Retinal pigment epithelial cell (primary cell): ENCODE results near the gene CDHR3.
"Not testable (repeated sequence)": the region's sequence is repeated elsewhere in the genome, so short reads cannot be mapped to it uniquely, and the experiment has no call there.

Experiments
- DNase-seq: peaks from one replicate; pipeline ENCODE4 v3.0.0-alpha.2; 2010; ENCODE audit warnings: low read depth
- H3K4me3 ChIP-seq: 2 replicates; pipeline ENCODE4 v1.5.1; 2011; ENCODE audit warnings: mild to moderate bottlenecking, low read length, control low read depth, moderate library complexity
- TF ChIP-seq, protein P1 (sequence below): conservative IDR thresholded peaks from 2 replicates; pipeline ENCODE4 v1.5.1; 2011; ENCODE audit warnings: low read depth, low read length, control low read depth, inconsistent platforms

Gene CDHR3

DNA sequence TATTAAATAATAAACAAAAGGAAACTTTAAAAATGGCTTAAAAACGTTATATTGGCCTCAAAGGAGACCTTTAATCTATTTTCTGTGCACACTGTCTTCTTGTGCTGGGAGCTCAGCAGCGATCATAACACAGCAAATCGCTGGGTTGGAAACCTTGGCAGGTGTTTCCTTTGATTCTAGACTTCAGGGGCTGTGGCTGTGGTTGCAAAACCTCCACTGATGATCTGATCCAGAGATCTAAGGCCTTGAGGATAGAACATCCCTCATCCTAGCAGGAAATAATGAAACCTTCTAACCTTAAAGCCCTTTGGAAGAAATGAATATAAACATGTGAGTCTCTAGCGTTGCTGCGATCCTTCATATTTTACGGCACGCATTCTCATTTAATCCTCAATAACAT is 29.8 kb downstream of the CDHR3 start:
- no peak overlapping the region for H3K4me3 ChIP-seq
- DNase-seq: no peak
- TF ChIP-seq, protein P1, sequence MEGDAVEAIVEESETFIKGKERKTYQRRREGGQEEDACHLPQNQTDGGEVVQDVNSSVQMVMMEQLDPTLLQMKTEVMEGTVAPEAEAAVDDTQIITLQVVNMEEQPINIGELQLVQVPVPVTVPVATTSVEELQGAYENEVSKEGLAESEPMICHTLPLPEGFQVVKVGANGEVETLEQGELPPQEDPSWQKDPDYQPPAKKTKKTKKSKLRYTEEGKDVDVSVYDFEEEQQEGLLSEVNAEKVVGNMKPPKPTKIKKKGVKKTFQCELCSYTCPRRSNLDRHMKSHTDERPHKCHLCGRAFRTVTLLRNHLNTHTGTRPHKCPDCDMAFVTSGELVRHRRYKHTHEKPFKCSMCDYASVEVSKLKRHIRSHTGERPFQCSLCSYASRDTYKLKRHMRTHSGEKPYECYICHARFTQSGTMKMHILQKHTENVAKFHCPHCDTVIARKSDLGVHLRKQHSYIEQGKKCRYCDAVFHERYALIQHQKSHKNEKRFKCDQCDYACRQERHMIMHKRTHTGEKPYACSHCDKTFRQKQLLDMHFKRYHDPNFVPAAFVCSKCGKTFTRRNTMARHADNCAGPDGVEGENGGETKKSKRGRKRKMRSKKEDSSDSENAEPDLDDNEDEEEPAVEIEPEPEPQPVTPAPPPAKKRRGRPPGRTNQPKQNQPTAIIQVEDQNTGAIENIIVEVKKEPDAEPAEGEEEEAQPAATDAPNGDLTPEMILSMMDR: no peak

DNA sequence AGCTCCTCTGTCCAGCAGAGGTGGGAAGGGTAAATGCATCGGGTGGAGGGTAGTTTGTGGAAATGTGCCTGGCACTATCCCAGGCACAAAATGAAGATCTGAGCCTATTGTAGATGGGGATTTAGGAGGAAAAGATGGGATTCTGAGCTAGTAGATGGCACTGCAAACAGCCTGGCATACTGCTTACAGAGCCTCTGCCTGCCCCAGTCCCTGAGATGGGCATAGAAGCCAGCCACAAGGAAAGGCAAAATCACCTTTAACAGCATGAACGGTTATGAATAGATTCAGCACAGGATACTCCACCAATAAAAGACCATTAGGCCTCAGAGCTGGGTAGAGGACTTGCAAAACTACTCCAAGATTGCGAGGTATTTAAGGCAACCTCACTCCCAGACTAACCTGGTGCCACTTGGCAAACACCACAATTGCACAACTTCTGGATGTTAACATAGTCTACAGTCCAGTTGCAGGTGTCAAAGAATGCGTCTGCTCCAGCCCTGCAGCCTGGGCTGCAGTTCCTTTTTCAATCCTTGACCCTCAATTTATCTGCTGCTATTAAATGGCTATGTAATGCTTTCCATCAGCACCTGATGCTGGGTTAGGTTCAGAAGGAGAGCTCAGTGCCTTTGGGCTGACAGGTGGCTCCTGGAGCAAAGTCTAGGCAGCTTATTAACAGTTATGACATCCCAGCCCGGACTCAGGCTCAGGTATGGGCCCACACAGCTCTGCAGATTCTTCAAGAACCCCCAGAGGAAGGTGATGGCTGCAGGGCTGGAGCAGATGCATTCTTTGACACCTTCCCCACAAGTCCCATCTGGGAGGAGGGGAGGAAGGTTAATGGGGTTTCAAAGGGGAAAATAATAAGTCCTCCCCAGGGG is 34.0 kb downstream of the CDHR3 start:
- no peak for DNase-seq
- TF ChIP-seq, protein P1: no peak
- no peak overlapping the region for H3K4me3 ChIP-seq

DNA sequence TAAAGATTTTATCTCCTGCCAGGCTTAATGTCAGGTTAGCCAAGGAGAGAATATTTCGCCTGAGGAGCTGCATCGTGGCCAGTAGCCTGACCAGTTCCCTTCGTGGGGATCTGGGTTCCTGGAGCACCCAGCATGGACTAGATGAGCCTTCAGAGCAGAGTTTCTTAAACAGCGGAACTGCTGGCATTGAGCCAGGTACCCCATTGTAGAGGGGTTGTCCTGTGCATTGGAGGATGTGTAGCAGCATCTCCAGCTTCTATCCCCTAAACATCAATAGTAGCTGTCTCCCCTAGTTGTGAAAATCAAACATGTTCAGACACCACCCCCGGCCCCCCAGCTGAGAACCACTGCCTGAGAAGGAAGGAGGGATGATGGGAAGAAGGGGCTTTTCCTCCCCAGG is 36.2 kb downstream of the CDHR3 start:
- no peak overlapping the region for H3K4me3 ChIP-seq
- TF ChIP-seq, protein P1: no peak
- no peak for DNase-seq

DNA sequence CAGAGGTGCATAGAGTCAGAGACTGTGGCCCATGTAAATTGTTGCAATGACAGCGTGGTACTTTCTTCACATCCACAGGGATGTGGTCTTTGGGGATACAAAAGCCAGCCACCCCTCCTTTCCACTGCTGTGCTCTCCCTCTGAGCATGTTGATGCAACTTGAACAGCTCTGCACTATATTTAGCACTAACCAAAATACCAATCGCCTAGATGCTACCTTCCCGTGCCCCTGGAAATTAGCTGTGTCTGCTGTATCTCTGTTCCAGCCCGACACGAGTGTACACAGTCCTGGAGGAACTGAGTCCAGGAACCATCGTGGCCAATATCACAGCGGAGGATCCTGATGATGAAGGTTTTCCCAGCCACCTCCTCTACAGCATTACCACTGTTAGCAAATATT is 38.1 kb downstream of the CDHR3 start:
- no peak for DNase-seq
- TF ChIP-seq, protein P1: no peak
- no peak overlapping the region for H3K4me3 ChIP-seq

DNA sequence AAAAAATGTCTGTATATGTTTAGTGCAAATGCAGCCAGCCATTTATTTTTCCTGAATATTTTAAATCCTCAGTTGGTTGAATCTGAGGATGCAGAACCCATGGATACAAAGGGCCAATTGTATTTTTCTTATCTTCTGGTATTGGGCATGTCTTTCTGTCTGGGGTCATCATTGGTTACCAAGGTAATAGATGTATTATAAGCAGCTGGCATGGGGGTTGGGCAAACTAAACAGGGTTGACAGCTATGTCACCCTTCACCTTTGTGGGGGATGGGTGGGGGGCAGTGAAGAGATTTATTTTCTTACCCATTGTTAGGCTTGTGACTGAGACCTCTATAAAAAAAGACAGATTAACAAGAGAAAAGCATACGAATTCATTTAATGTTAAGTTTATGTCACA is 38.8 kb downstream of the CDHR3 start:
- H3K4me3 ChIP-seq: no peak overlapping the region
- DNase-seq: no peak
- TF ChIP-seq, protein P1: no peak

DNA sequence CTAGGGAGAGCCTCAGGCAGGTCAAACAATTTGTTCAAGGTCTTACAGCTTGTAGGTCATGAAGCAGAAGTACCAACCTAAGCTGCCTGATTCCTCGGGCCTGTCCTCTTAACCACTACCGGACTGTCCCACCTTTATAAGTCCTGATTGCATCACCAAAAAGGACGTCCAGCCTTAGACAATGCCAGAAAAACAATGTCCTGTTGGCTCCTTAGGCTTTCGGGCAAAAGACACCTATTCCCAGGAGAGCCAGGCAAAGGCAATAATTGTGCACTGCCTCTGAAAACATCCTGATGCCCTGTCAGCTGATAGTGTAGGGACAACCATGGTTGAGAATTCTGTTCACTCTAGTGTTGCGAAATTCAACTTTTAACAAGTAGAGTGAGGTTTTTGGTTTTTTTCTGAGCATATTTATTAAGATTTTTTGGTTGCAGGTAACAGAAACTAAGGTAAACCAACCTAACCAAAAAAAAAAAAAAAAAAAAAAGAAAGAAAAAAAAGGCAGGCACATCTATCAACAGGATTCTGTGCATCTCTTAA is 40.5 kb downstream of the CDHR3 start:
- TF ChIP-seq, protein P1: no peak
- DNase-seq: no peak
- no peak overlapping the region for H3K4me3 ChIP-seq

DNA sequence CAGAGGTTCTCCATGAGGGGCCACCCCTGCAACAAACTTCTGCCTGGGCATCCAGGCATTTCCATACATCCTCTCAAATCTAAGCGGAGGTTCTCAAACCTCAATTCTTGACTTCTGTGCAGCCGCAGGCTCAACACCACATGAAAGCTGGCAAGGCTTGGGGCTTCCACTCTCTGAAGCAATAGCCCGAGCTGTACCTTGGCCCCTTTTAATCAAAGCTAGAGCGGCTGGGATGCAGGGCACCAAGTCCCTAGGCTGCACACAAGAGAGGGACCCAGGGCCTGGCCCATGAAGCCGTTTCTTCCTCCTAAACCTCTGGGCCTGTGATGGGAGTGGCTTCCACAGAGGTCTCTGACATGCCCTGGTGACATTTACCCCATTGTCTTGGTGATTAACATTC is 43.8 kb downstream of the CDHR3 start:
- TF ChIP-seq, protein P1: no peak
- no peak overlapping the region for H3K4me3 ChIP-seq
- no peak for DNase-seq

DNA sequence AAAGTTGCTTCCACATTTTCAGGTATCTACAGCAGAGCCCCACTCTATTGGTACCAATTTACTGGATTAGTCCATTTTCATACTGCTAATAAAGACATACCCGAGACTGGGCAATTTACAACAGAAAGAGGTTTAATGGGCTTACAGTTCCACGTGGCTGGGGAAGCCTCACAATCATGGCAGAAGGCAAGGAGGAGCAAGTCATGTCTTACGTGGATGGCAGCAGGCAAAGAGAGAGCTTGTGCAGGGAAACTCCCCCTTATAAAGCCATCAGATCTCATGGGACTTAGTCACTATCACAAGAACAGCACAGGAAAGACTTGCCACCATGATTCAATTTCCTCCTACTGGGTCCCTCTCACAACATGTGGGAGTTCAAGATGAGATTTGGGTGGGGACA is 44.7 kb downstream of the CDHR3 start:
- H3K4me3 ChIP-seq, DNase-seq: not testable (repeated sequence)
